Cardiac muscle cell (in vitro differentiated cells and primary cell): ENCODE measurements around the gene STARD10. TPM values are rescaled to one million over a fixed set of nuclear protein-coding genes. Genes with fewer than 3 reads are reported as not detected.

Experiments
- DNase-seq, 2 donors: peaks; one replicate each; pipeline versions ENCODE4 v3.0.0 to v3.0.0-alpha.2; 2010 to 2017; ENCODE audit warnings: low read depth in 1 of 2, low spot score in 1 of 2
- H3K27ac ChIP-seq: fragments of 200-600 bp; sonication (generic); 2 replicates; pipeline ENCODE4 v1.5.1; 2016
- H3K27me3 ChIP-seq: fragments of 200-600 bp; sonication (generic); 2 replicates; pipeline ENCODE4 v1.6.0; 2016; ENCODE audit warnings: control low read depth
- H3K36me3 ChIP-seq: fragments of 200-600 bp; sonication (generic); 2 replicates; pipeline ENCODE4 v1.5.1; 2016; ENCODE audit warnings: control low read depth
- H3K4me1 ChIP-seq: fragments of 200-600 bp; sonication (generic); 2 replicates; pipeline ENCODE4 v1.8.1; 2017; ENCODE audit warnings: low read depth, mild to moderate bottlenecking, mixed run types
- H3K4me3 ChIP-seq: fragments of 200-600 bp; sonication (generic); 2 replicates; pipeline ENCODE4 v1.5.1; 2016; ENCODE audit warnings: mild to moderate bottlenecking
- H3K9me3 ChIP-seq: fragments of 200-600 bp; sonication (generic); 2 replicates; pipeline ENCODE4 v1.5.1; 2017; ENCODE audit warnings: low read depth, mild to moderate bottlenecking, control low read depth
- CTCF ChIP-seq: IDR thresholded peaks from 2 replicates; pipeline ENCODE4 v1.5.1; 2012; ENCODE audit warnings: low read depth, mild to moderate bottlenecking, low read length
- polyA plus RNA-seq: library from polyadenylated mRNA; unstranded; fragments of >200 nt; fragmentation: Nextera tagmentation; extraction: Ambion mirVana; gene quantifications from 2 replicates; pipeline ENCODE4 v1.2.1, GENCODE V29; 2016
- total RNA-seq: library from RNA; depleted of rRNA; stranded (reverse); fragments of >200 nt; gene quantifications from 2 replicates; pipeline ENCODE4 v1.2.3, GENCODE V29; 2016

Gene STARD10
- total and polyA plus RNA-seq, 2 experiments from 2014 or later = 91.4 to 101 TPM

GRCh38 chr11:72724851-72725723 is 68.8 kb downstream of the STARD10 start:
- H3K4me1 ChIP-seq = peaks cover 41% of the 10 kb centered on the region
- no peak overlapping the region for H3K4me3 ChIP-seq
- peak overlapping the region; percentile 47 for H3K27ac ChIP-seq
- H3K27me3 ChIP-seq = no peaks in the 10 kb centered on the region
- H3K36me3 ChIP-seq = no peaks in the 10 kb centered on the region
- peak; percentile 88 for TF ChIP-seq CTCF
- DNase-seq = peak; percentile 90 to 91
- H3K9me3 ChIP-seq = no peaks in the 10 kb centered on the region

GRCh38 chr11:72724021-72724551 is 69.8 kb downstream of the STARD10 start:
- H3K36me3 ChIP-seq = no peaks in the 10 kb centered on the region
- H3K27me3 ChIP-seq = no peaks in the 10 kb centered on the region
- no peak for DNase-seq
- H3K27ac ChIP-seq = no peak overlapping the region
- no peaks in the 10 kb centered on the region for H3K9me3 ChIP-seq
- H3K4me3 ChIP-seq = no peak overlapping the region
- peaks cover 51% of the 10 kb centered on the region for H3K4me1 ChIP-seq
- no peak for TF ChIP-seq CTCF

GRCh38 chr11:72723508-72723907 is 70.3 kb downstream of the STARD10 start:
- H3K4me3 ChIP-seq = no peak overlapping the region
- H3K4me1 ChIP-seq = peaks cover 54% of the 10 kb centered on the region
- no peaks in the 10 kb centered on the region for H3K27me3 ChIP-seq

GRCh38 chr11:72722050-72722748 is 71.6 kb downstream of the STARD10 start:
- TF ChIP-seq CTCF = no peak
- peaks cover 46% of the 10 kb centered on the region for H3K4me1 ChIP-seq
- H3K27me3 ChIP-seq = no peaks in the 10 kb centered on the region
- no peaks in the 10 kb centered on the region for H3K9me3 ChIP-seq
- no peaks in the 10 kb centered on the region for H3K36me3 ChIP-seq
- H3K27ac ChIP-seq = peak overlapping the region; percentile 42
- DNase-seq = peak; percentile 79 to 96
- no peak overlapping the region for H3K4me3 ChIP-seq

More at GRCh38 chr11:72723508-72723907, 70.3 kb downstream of the STARD10 start:
- no peak for DNase-seq
- no peak for TF ChIP-seq CTCF
- no peaks in the 10 kb centered on the region for H3K36me3 ChIP-seq
- H3K27ac ChIP-seq = no peak overlapping the region
- H3K9me3 ChIP-seq = no peaks in the 10 kb centered on the region

- Histone ChIP-seq H3K9me3 (no peaks in the 10 kb centered on the region), H3K4me1 (peaks cover 44% of the 10 kb centered on the region), H3K27ac (peak overlapping the region; percentile 42), H3K36me3 (no peaks in the 10 kb centered on the region), H3K4me3 (no peak overlapping the region), H3K27me3 (no peaks in the 10 kb centered on the region)
- TF ChIP-seq CTCF = no peak
- peak in 1 of 2 donors; percentile 62 for DNase-seq
Measured at GRCh38 chr11:72721689-72722049, 72.2 kb downstream of the STARD10 start.
